Gastroesophageal sphincter (tissue), 4 donors: ENCODE measurements around the gene CPNE7. TPM values are rescaled to one million over a fixed set of nuclear protein-coding genes. Genes with fewer than 3 reads are reported as not detected.

ENCODE experiments used
- ATAC-seq: fragments of 150-250 bp; one replicate; pipeline ENCODE4 v1.9.1; 2016; ENCODE audit warnings: mild to moderate bottlenecking, moderate library complexity
- H3K27ac ChIP-seq, 4 donors: fragments of 200-600 bp; sonication (generic) in 3 of 4; 1 replicate in 3 of 4; 2 replicates in 1 of 4; pipeline ENCODE4 v1.5.1; 2016 to 2019
- H3K27me3 ChIP-seq: fragments of 200-600 bp; sonication (generic); one replicate; pipeline ENCODE4 v1.5.1; 2019
- H3K36me3 ChIP-seq, 2 donors: fragments of 200-600 bp; sonication (generic); one replicate each; pipeline ENCODE4 v1.5.1; 2019; ENCODE audit warnings: control low read depth in 1 of 2
- H3K4me1 ChIP-seq, 3 donors: fragments of 200-600 bp; sonication (generic); 1 replicate in 2 of 3; 2 replicates in 1 of 3; pipeline ENCODE4 v1.5.1; 2016 to 2019; ENCODE audit warnings: control low read depth in 2 of 3
- H3K4me3 ChIP-seq, 2 donors: fragments of 200-600 bp; sonication (generic); one replicate each; pipeline ENCODE4 v1.5.1; 2019; ENCODE audit warnings: mild to moderate bottlenecking in 1 of 2, moderate library complexity in 1 of 2
- H3K9me3 ChIP-seq, 3 donors: fragments of 200-600 bp; sonication (generic); one replicate each; pipeline ENCODE4 v1.5.1; 2017 to 2019; ENCODE audit warnings: control low read depth in 2 of 3
- CTCF ChIP-seq, 4 experiments: fragments of 200-600 bp in 2 of 4; fragments of 450-650 bp in 2 of 4; sonication (generic) in 1 of 4; IDR thresholded peaks; one replicate each; pipeline ENCODE4 v1.5.1; 2017 to 2019; ENCODE audit warnings: antibody characterized with exemption in 4 of 4, mild to moderate bottlenecking in 2 of 4, moderate library complexity in 2 of 4
- EP300 ChIP-seq: sonication (generic); formaldehyde crosslinking; IDR thresholded peaks from one replicate; pipeline ENCODE4 v1.6.1; 2017; ENCODE audit warnings: antibody characterized with exemption, mild to moderate bottlenecking
- POLR2A ChIP-seq, 2 donors: fragments of 450-650 bp; IDR thresholded peaks; one replicate each; pipeline ENCODE4 v1.6.1; 2017; ENCODE audit warnings: antibody characterized with exemption in 2 of 2, mild to moderate bottlenecking in 2 of 2, moderate library complexity in 1 of 2
- POLR2AphosphoS5 ChIP-seq: sonication (generic); formaldehyde crosslinking; IDR thresholded peaks from one replicate; pipeline ENCODE4 v1.6.1; 2017; ENCODE audit warnings: antibody characterized with exemption
- WGBS, 2 donors: methylation state at CpG; one replicate each; pipeline ENCODE4 v1.1.5; 2018; ENCODE audit warnings: low coverage in 1 of 2; 5-methylcytosine and 5-hydroxymethylcytosine counted together
- total RNA-seq, 4 donors: library from RNA; depleted of rRNA; stranded (reverse); fragments of >200 nt; gene quantifications; one replicate each; pipeline ENCODE4 v1.1.0, GENCODE V29; 2016

Gene CPNE7
- total RNA-seq, 4 donors from 2014 or later: 0.67 to 1.8 TPM; not detected in 2

- H3K4me3 ChIP-seq: no peak overlapping the region
- no peak overlapping the region for H3K27ac ChIP-seq
- TF ChIP-seq POLR2A (IDR thresholded peaks at IDR 0.05) (no peak), EP300 (no peak), CTCF (IDR thresholded peaks at IDR 0.05) (no peak), POLR2AphosphoS5 (no peak)
- WGBS, 2 donors: 60 to 93% methylated on average over 1 to 5 of the region's 12 CpGs
- peaks cover 0 to 87% of the 10 kb centered on the region in 2 donors for H3K36me3 ChIP-seq
- no peak for ATAC-seq
- H3K9me3 ChIP-seq: no peaks in the 10 kb centered on the region
- no peaks in the 10 kb centered on the region for H3K27me3 ChIP-seq
- H3K4me1 ChIP-seq: peaks cover 0 to 24% (median under 1%) of the 10 kb centered on the region in 3 donors
Observed at GRCh38 chr16:89554343-89554742, 21.2 kb upstream of the CPNE7 start.

- H3K27me3 ChIP-seq: no peaks in the 10 kb centered on the region
- 100% methylated on average over 2 to 4 of the region's 16 CpGs for WGBS, 2 donors
- H3K4me1 ChIP-seq: peaks cover 0 to 30% (median 5%) of the 10 kb centered on the region in 3 donors
- no peak overlapping the region for H3K4me3 ChIP-seq
- H3K27ac ChIP-seq: no peak overlapping the region
- ATAC-seq: no peak
- no peaks in the 10 kb centered on the region for H3K9me3 ChIP-seq
- peaks cover 0 to 77% of the 10 kb centered on the region in 2 donors for H3K36me3 ChIP-seq
- TF ChIP-seq POLR2A (IDR thresholded peaks at IDR 0.05) (no peak), EP300 (no peak), POLR2AphosphoS5 (no peak)
Observed at GRCh38 chr16:89555265-89555664, 20.3 kb upstream of the CPNE7 start.

GRCh38 chr16:89555780-89556179 lies 19.8 kb upstream of the CPNE7 start:
- Histone ChIP-seq H3K27me3 (no peaks in the 10 kb centered on the region), H3K27ac (no peak overlapping the region), H3K36me3 (peaks cover 0 to 72% of the 10 kb centered on the region in 2 donors), H3K4me3 (no peak overlapping the region), H3K4me1 (peaks cover 0 to 30% (median 5%) of the 10 kb centered on the region in 3 donors), H3K9me3 (no peaks in the 10 kb centered on the region)
- 60 to 80% methylated on average over 1 of the region's 13 CpGs for WGBS, 2 donors
- no peak for ATAC-seq
- no peak for TF ChIP-seq POLR2A (IDR thresholded peaks at IDR 0.05)
- TF ChIP-seq POLR2AphosphoS5: no peak
- no peak for TF ChIP-seq EP300
- TF ChIP-seq CTCF (IDR thresholded peaks at IDR 0.05): no peak

- TF ChIP-seq CTCF (IDR thresholded peaks at IDR 0.05) (peak in 3 of 4 experiments; percentile 58 to 77 (median 65)), EP300 (no peak)
- no peak overlapping the region for H3K4me3 ChIP-seq
- ATAC-seq: no peak
- no peaks in the 10 kb centered on the region for H3K27me3 ChIP-seq
- H3K27ac ChIP-seq: peak overlapping the region in 2 of 4 donors; percentile 49 to 50
- no peaks in the 10 kb centered on the region for H3K9me3 ChIP-seq
- peaks cover 0 to 69% of the 10 kb centered on the region in 2 donors for H3K36me3 ChIP-seq
- WGBS, 2 donors: 59 to 70% methylated on average over 2 to 22 of the region's 34 CpGs
- H3K4me1 ChIP-seq: peaks cover 0 to 40% (median 12%) of the 10 kb centered on the region in 3 donors
Observed at GRCh38 chr16:89556750-89557689, 18.5 kb upstream of the CPNE7 start.

- Histone ChIP-seq H3K4me1 (peaks cover 0 to 49% (median 13%) of the 10 kb centered on the region in 3 donors), H3K27me3 (no peaks in the 10 kb centered on the region), H3K4me3 (no peak overlapping the region), H3K9me3 (no peaks in the 10 kb centered on the region), H3K36me3 (peaks cover 0 to 69% of the 10 kb centered on the region in 2 donors), H3K27ac (peak overlapping the region in 2 of 4 donors; percentile 49 to 50)
- WGBS, 2 donors: 82 to 94% methylated on average over 5 to 10 of the region's 19 CpGs
- ATAC-seq: no peak
- TF ChIP-seq POLR2A (IDR thresholded peaks at IDR 0.05) (no peak), CTCF (IDR thresholded peaks at IDR 0.05) (no peak), POLR2AphosphoS5 (no peak), EP300 (no peak)
Observed at GRCh38 chr16:89557690-89558490, 17.7 kb upstream of the CPNE7 start.
